ENCODE data around the gene COA8.

COA8 gene

DNA sequence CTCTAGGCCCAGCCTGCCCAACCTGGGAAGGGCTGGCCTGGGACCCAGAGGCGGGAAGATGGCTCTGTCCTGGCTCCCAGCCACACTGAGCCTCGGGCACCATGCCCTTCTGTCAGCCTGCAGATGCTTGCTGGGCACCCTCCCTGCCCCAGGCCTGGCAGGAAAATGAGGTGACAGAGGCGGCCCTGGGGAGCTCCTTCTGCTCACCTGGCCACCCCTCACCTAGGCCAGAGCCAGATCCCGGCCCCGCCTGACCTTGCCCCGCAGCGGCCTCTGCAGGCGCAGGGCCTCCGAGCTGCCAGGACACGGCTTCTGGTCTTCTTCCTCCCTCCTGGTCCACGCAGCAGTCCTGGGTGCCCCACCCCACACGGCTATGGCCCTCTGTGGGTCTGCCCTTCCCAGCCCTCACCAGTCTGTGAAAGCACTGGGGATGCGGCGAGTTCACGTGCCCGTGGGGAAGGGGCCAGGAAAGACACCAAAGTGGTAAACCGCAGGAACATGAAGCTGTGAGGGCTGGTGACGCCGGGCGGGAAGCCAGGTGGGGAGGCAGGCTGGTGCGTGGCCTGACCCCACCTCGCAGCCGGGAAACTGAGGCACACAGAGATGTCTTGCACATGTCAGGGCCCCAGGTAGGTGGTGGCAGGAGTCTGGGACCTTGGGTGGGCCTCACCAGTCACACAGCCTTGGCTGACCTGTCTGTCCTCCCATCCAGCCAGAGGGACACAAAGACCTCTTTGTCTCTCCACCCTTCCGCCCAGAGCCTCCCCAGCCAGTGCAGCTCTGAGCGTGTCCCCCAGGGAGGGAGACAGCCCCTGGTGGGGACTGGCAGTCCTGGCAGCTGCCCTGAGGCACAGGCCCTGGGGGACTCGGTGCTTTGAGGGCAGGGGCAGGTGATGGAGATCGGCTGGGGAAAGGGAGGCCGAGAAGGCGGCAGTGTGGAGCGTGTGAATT lies 13.1 kb upstream of the COA8 start:
- no peak for DNase-seq

DNA sequence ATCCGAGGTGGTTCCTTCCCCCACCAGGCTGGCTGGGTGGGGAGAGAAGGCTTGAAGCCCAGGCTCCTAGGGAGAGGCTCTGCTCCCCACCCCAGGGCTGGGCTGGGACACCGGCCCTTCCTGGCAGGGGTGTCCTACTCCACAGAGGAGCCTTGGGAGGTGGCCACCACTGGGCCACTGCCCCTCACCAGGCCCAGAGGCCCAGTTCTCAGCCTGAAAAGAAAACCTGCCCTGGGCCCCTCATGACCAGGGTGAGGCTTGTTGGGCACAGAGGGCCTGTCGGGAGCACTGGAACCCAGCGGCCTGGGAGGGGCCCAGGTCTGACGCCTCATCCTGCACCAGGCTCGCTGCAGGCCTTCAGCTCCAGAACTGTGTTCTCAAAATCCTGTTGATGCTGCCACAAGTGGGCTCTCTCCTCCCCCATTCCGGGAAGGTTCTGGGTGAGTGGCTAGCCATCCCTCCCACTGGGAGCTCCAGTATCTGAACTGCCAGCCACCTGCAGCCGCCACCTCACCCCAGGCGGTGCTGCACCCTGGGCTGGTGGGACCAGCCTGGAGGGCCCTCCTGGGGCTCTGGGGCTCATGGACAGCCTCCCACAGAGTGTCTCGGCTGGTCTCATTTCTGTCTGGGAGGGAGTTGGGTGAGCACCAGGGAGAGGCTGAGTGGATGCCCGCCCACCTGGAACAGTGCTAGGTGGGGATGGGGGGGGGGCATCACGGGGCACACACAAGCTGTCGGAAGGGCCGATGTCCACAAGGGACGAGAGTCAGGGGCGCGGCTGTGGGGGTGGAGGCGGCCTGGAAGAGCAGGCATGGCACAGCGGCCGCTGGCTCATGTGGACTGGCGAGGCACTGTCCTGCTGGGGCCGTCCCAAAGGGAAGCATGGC lies 12.1 kb upstream of the COA8 start:
- DNase-seq: no peak

- DNase-seq: no peak
Observed at GRCh38 chr14:103551338-103551762, 11.4 kb upstream of the COA8 start.

- DNase-seq: no peak
Observed at GRCh38 chr14:103552011-103552845, 10.5 kb upstream of the COA8 start.

DNA sequence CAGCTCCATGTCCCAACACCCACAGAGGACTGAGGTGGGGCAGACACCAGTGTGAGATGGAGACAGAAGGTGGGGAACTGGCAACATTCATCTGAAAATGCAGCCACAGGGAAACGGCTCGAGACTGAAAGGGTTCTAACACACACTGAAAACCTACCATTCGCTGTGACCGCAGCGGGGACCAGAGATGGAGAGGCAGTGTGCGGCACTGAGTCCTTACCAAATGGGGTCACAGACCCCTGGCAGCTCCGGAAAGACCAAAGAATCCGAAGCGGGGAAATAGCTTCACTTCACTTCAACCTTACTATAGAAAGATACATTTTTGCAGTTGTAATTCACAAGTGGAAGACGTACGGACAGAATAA lies 9.9 kb upstream of the COA8 start:
- DNase-seq: no peak

GRCh38 chr14:103555559-103556337 lies 7.0 kb upstream of the COA8 start:
- no peak for DNase-seq

DNA sequence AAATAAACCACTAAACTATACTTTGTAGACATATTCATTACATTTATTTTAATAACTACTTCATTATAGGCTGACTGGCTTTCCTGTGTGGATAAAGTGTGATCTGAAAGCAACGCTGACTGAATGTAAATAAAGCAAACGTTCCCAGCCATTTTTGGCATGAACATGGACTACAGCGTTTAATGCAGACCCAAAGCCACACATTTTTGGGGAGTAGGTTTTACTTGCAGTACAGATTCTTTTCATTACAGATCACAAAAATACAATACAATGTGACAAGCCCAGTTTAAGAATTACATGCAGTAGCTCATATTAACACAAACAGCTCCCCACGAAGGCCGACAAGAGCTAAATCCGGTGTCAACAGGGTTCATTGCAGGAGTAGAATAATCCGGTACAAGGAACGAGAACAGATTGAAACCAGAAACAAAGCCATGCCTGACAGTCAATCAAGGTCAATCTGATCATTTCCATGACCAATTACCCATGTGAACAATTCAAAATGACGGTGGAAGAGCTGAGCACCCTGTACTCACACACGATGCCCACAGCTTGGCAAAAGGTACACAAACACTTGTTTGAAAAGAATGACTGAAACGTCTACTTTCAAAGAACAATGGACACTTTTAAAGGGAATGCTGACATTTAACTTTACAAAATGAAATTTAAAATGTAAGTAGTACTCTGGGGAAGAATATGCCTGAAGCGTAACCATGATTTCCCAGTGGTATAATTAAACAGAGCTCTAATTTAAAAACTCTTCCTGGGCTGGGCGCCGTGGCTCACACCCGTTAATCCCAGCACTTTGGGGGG lies 5.6 kb upstream of the COA8 start:
- DNase-seq: no peak

DNA sequence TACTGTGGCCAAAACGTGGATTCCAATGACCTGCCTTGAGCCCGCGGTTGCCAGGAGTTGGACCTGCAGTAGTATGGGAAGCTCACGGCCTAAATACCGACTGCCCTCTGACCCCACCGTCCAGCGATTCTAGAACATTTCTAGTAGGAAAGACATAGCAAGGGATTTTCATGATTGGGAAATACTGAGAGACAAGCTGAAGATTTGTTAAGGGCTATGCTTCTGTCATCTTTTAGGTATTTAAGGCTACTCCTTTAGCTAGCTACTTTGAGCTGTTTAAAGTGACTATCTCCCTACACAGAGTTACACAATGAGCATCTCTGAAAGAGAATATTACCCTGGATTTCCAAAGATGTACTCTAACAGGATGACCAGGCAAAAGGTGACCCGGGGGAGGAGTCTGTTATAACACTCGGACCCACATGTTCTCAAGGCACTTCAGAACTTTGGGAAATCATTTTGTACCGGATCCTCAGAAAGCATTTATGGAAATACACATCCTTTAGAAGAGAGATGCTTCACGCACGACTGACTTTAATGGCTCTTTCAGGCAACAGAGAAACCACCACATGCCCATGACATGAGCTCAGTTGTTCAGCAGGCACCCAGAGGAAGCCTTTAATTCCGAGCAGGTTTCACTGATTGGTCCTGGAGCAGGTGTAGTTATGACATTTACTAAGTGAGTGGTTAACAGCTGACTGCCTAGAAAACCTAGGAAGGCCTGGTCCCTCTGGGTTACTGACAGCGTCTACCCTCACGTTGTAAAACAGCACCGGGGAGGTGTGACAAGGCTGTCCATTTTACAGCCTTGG lies 4.5 kb upstream of the COA8 start:
- DNase-seq: no peak

DNA sequence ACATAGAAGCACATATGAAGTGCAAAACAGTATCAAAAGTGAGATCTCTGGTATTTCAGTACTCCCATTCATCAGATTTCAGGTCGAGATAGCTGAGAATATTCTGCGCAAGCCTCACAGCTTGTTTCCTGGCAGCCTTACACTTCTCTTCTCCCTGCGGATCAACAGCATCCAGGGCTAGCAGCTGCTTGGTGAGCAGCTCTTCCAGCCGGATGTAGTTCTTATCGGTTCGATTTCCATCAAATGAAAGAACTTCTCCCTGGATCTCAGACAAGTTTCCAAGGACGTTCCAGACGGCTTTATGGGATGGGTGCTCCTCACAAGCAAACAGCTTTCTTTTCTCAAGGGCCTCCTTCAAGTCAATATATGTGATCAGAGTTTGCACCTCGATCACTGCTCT lies 3.0 kb upstream of the COA8 start:
- no peak for DNase-seq

- DNase-seq: peak; percentile 54 to 66
Observed at GRCh38 chr14:103560691-103561090, 2.1 kb upstream of the COA8 start.

DNA sequence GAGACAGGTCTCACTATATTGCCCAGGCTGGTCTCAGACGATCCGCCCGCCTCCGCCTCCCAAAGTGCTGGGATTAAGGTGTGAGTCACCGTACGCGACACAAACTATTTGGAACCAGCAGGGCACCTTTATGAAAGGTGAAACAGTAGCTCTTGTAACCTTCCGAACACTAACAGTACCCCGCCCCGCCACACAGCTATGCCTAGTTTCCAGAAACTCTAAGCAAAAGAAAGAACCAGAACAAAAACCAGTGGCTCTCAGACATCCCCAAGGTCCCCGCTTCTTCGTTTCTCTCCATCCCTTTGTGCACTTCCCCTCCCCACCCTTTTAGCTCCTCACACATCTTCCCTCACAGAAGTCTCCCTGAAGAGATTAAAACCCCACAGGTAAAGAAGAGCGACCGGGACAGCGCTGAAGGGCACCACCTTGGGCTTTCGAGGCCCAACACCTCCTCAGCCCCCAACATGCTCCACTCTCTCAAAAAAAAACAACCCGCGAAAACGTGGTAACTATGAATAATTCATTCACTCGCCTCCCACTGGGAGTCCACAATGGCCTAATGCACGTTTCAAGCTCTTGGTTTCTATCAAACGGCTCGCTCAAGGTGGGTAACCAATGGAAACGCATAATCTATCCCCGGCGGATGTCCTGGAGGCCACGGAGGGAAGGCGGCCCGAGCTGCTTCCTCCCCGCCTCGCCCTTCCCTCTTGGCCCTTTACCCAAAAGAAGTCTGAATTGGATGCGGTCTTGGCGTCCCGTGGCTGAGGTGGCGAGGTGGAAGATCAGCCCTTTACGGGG lies 1.2 kb upstream of the COA8 start:
- peak; percentile 33 to 45 for DNase-seq

- peak in 1 of 2 donors; percentile 56 for DNase-seq
Observed at GRCh38 chr14:103562179-103562428, 656 bp upstream of the COA8 start.

DNA sequence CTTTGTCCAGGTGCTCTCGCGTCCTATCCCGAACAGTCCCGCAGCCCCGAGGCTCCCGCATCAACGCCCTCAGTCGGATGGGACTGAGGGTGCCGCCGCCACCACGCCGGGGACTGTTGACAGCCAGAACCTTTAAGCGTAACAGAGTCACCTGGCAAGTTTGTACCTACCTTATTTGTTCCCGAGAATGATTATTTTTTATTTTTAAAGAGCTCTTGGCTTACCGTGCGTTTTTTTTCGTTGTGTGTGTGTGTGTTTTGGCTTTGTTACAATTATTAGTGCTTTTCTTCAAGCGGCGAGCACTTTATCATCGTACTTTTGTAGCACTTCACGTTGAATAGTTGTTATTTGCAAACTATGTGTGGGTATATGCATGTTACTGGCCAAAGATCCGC lies 463 bp downstream of the COA8 start:
- DNase-seq: no peak

DNA sequence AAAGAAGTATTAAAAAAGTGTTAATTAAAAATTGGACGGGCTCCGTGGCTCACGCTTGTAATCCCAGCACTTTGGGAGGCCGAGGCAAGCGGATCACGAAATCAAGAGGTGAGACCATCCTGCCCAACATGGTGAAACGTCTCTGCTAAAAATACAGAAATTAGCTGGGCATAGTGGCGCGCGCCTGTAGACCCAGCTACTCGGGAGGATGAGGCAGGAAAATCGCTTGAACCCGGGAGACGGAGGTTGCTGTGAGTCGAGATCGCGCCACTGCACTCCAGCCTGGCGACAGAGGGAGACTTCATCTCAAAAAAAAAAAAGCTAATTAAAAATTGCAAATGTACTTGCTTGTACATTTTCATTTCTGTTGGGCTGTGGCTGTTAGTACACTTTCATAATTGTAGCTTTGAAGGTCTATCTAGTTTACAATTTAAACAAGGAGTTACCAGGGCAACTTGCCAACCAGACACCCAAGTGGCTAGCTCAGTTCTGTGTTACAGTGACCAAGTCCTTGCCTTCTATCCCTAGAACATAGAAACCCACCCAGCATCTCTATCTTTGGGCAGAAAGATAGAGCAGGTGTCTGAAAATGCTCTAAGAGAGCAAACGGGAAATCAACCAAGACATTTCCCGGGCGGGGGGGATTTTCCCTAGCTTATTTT lies 1.2 kb downstream of the COA8 start:
- DNase-seq: no peak

DNA sequence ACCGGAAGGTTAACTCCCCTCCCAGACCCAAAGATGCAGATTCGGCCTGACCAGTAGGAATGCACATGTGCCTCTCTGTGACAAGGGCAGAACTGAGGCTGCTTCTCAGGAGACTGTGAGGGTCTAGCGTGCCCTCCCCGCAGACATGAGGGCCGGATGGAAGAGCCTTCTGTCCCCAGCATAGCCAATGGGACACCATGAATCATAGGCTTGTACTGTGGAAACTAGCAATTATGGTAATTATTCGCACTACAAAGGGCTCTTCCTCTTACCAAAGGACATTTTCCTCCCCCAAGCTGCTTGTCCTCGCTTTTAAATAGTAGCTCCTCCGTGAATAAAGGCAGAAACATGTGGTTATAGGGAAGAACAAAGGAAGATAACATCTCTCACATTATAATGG lies 6.2 kb downstream of the COA8 start:
- DNase-seq: no peak

- DNase-seq: no peak
Observed at GRCh38 chr14:103569408-103569807, 6.6 kb downstream of the COA8 start.

DNA sequence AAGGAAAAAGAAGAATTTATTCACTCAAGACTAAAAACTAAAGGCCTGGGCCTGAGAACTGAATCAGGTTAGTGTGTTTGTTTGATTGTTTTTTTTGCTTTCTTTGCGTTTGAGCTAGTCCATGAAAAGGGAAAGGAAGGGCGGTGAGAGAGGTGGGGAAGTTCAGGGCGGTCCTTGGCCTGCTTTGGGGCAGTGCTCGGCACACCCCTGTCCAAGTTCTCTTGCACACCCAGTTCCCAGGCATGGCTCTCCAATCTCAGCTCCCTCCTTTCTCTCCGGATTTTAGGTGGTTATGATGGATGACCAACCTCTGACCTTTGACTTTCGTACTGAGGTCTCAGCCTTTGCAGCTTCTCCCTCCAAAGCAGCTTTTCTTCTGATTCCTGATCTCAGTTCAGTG lies 11.3 kb downstream of the COA8 start:
- no peak for DNase-seq

DNA sequence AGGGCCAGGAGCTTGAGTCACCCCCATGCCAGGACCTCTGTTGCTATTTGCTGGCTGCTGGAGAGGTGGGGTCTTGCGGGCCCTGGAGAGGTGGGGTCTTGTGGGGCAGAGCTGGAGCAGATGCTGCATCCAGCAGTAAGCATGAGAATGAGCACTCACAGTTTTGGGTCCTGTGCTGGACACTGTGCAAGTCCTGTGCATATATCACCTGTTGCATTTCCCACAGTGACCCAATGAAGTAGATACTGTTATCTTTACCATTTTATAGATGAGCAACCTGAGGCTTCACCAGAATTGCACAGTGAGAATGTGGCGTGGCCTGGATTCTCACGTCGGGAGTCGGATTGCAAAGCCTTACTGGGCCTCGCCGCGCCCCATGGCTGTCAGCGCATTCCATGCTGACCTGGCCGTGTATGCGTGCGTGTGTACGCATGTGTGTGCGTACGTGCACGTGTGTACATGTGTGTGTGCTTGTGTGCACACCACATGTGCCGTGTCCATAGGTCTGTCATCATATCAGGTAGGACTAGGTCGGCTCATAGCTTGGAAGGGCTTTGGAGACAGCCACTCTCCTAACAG lies 12.0 kb downstream of the COA8 start:
- DNase-seq: no peak
